Body of pancreas (tissue), 4 donors: Measurements from ENCODE around the gene CLNK. TPM values are rescaled to one million over a fixed set of nuclear protein-coding genes. Genes with fewer than 3 reads are reported as not detected.
A peak's percentile ranks its signal among the peaks of the same experiment; 100 is the strongest.

Source experiments
- ATAC-seq: fragments of 150-250 bp; one replicate; pipeline ENCODE4 v1.9.1; 2016
- DNase-seq, 4 donors: peaks; one replicate each; pipeline ENCODE4 v3.0.0-alpha.2; 2019
- H3K27ac ChIP-seq, 4 donors: fragments of 200-600 bp; sonication (generic); 1 replicate in 3 of 4; 2 replicates in 1 of 4; pipeline versions ENCODE4 v1.5.1 to v1.6.1; 2016 to 2019; ENCODE audit warnings: mild to moderate bottlenecking in 1 of 4, mixed read lengths in 1 of 4, moderate library complexity in 1 of 4
- H3K27me3 ChIP-seq, 2 donors: fragments of 200-600 bp; sonication (generic); one replicate each; pipeline ENCODE4 v1.6.0; 2016; ENCODE audit warnings: mild to moderate bottlenecking in 1 of 2
- H3K36me3 ChIP-seq, 2 donors: fragments of 200-600 bp; sonication (generic); replicated peaks in 1 of 2; 2 replicates each; pipeline ENCODE4 v1.5.1; 2016; ENCODE audit warnings: low read depth in 2 of 2; ENCODE audit not compliant: insufficient read depth in 1 of 2
- H3K4me1 ChIP-seq: fragments of 200-600 bp; sonication (generic); one replicate; pipeline ENCODE4 v1.6.0; 2016
- H3K4me3 ChIP-seq, 2 donors: fragments of 200-600 bp; sonication (generic); 1 replicate in 1 of 2; 2 replicates in 1 of 2; pipeline ENCODE4 v1.5.1; 2016 to 2019
- H3K9me3 ChIP-seq, 3 donors: fragments of 200-600 bp; sonication (generic); 1 replicate in 2 of 3; 2 replicates in 1 of 3; pipeline ENCODE4 v1.5.1; 2016
- POLR2A ChIP-seq, 3 donors: fragments of 450-650 bp; IDR thresholded peaks; one replicate each; pipeline ENCODE4 v1.6.1; 2016; ENCODE audit warnings: antibody characterized with exemption in 3 of 3, mild to moderate bottlenecking in 2 of 3
- WGBS, 2 donors: methylation state at CpG; one replicate each; pipeline ENCODE4 v1.1.5; 2017; 5-methylcytosine and 5-hydroxymethylcytosine counted together
- intact Hi-C: fragments of 100-400 bp; cut with DNase I; formaldehyde crosslinking; loops from one replicate; pipeline ENCODE4 v1.15.1; 2023
- total RNA-seq, 2 donors: library from RNA; depleted of rRNA; stranded (reverse); fragments of >200 nt; gene quantifications; one replicate each; pipeline ENCODE4 v1.1.0, GENCODE V29; 2016
- TF ChIP-seq, protein P1 (sequence below), 7 experiments: fragments of 450-650 bp in 4 of 7; fragments of 200-600 bp in 3 of 7; sonication (generic) in 3 of 7; IDR thresholded peaks; one replicate each; pipeline ENCODE4 v1.5.1; 2016 to 2019; ENCODE audit warnings: antibody characterized with exemption in 7 of 7

Gene CLNK
- total RNA-seq, 2 donors from 2014 or later = 1.0 TPM; not detected in 1

DNA sequence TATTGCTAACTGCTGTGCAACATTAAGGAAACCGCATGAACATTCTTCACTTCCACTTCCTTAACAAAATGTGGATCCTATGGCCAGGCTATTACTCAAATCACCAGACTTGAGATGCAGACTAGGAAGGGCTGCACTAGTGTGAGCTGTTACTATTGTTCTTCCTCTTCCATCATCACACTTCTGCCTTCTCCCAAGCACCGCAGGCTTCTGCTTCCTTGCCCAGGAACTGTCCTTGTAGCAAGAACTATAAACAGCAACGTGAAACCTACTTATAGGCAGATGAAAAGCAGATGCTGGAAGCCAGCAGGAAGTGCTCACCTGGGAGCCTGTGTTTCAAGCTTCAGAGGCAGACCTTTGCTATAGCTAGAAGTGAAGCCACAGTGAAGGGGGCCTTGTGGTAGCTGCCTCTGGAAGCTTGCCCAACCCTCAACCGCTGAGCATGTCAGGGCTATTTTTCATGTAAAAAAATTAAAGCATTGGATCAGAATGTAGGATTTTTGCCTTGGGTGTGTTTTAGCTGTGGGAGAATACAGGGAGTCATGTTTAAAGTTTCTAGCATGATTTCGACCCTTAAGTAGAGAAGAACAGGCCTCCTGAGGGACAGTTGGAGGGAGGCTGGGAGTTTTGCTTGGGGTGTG, 43.9 kb downstream of the CLNK start:
- no peaks in the 10 kb centered on the region for H3K4me1 ChIP-seq
- intact Hi-C loops = no loop called here
- no peak overlapping the region for H3K4me3 ChIP-seq
- H3K9me3 ChIP-seq = no peaks in the 10 kb centered on the region
- WGBS, 2 donors = 37 to 50% methylated on average over 5 of the region's 5 CpGs
- H3K27me3 ChIP-seq = no peaks in the 10 kb centered on the region
- ATAC-seq = no peak
- peak in 1 of 4 donors; percentile 34 for DNase-seq
- TF ChIP-seq POLR2A (IDR thresholded peaks at IDR 0.05) = no peak
- TF ChIP-seq, protein P1, sequence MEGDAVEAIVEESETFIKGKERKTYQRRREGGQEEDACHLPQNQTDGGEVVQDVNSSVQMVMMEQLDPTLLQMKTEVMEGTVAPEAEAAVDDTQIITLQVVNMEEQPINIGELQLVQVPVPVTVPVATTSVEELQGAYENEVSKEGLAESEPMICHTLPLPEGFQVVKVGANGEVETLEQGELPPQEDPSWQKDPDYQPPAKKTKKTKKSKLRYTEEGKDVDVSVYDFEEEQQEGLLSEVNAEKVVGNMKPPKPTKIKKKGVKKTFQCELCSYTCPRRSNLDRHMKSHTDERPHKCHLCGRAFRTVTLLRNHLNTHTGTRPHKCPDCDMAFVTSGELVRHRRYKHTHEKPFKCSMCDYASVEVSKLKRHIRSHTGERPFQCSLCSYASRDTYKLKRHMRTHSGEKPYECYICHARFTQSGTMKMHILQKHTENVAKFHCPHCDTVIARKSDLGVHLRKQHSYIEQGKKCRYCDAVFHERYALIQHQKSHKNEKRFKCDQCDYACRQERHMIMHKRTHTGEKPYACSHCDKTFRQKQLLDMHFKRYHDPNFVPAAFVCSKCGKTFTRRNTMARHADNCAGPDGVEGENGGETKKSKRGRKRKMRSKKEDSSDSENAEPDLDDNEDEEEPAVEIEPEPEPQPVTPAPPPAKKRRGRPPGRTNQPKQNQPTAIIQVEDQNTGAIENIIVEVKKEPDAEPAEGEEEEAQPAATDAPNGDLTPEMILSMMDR (IDR thresholded peaks at IDR 0.05) = no peak
- H3K27ac ChIP-seq = no peak overlapping the region
- no peaks in the 10 kb centered on the region for H3K36me3 ChIP-seq

GRCh38 chr4:10639664-10640063, 44.9 kb downstream of the CLNK start:
- 58 to 63% methylated on average over 2 of the region's 2 CpGs for WGBS, 2 donors
- H3K36me3 ChIP-seq = no peaks in the 10 kb centered on the region
- H3K9me3 ChIP-seq = no peaks in the 10 kb centered on the region
- no peak overlapping the region for H3K27ac ChIP-seq
- H3K4me1 ChIP-seq = no peaks in the 10 kb centered on the region
- no peak overlapping the region for H3K4me3 ChIP-seq
- intact Hi-C loops = no loop called here
- DNase-seq = no peak
- no peaks in the 10 kb centered on the region for H3K27me3 ChIP-seq
- ATAC-seq = no peak
- TF ChIP-seq POLR2A (IDR thresholded peaks at IDR 0.05) = no peak
- TF ChIP-seq, protein P1 (IDR thresholded peaks at IDR 0.05) = no peak

DNA sequence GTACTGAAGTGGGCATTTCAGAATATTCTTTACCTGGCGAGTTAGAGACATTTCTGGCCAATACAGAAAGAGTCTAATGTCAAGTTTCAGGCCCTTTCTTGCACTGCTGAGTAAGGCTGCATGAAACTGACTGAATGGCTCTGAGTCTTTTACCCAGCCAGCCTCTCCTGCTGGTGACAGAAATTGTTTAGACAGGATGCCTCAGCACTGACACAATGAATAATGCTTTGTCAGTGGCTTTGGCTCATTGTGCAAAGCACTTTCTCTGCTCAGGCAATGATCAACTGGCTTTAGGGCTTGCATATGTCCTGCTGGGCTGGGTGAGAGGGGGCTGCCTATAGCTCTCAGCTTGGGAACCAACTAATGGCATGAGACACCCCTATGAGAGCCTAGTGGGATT, 45.5 kb downstream of the CLNK start:
- no peaks in the 10 kb centered on the region for H3K27me3 ChIP-seq

GRCh38 chr4:10635091-10635490, 49.5 kb downstream of the CLNK start:
- H3K4me3 ChIP-seq = no peak overlapping the region
- no peaks in the 10 kb centered on the region for H3K36me3 ChIP-seq
- WGBS, 2 donors = 44 to 52% methylated on average over 6 of the region's 6 CpGs
- no peaks in the 10 kb centered on the region for H3K9me3 ChIP-seq
- H3K4me1 ChIP-seq = no peaks in the 10 kb centered on the region
- intact Hi-C loops = no loop called here
- no peaks in the 10 kb centered on the region for H3K27me3 ChIP-seq
- ATAC-seq = no peak
- DNase-seq = no peak
- no peak overlapping the region for H3K27ac ChIP-seq
- TF ChIP-seq POLR2A (IDR thresholded peaks at IDR 0.05) = no peak
- TF ChIP-seq, protein P1 (IDR thresholded peaks at IDR 0.05) = no peak

More for the DNA sequence above, 45.5 kb downstream of the CLNK start:
- Histone ChIP-seq H3K9me3 (no peaks in the 10 kb centered on the region), H3K4me3 (no peak overlapping the region), H3K27ac (no peak overlapping the region), H3K36me3 (no peaks in the 10 kb centered on the region), H3K4me1 (no peaks in the 10 kb centered on the region)
- no peak for TF ChIP-seq POLR2A (IDR thresholded peaks at IDR 0.05)
- TF ChIP-seq, protein P1 (IDR thresholded peaks at IDR 0.05) = no peak
- 68 to 80% methylated on average over 1 of the region's 1 CpG for WGBS, 2 donors
- ATAC-seq = no peak
- no peak for DNase-seq
- intact Hi-C loops = no loop called here

DNA sequence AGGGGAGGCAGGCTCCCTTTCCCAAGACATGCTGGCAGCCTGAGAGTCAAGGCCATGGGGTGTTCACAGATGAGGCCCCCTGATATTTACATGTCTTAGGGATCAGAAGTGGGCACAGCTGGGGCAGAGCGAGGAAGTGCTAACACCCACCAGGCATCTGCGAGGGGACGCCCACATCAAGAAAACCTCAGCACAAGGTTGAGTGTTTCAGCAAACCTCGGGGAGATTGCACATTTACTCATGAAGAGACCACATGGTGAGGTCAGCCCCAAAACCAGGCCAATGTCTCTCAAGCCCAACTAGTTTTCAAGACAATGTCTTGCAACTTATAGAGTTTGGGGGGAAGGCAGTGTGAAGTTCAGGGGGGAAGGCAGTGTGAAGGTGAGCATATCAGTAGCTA, 55.2 kb downstream of the CLNK start:
- Histone ChIP-seq H3K27ac (no peak overlapping the region), H3K27me3 (no peaks in the 10 kb centered on the region), H3K9me3 (no peaks in the 10 kb centered on the region), H3K4me3 (no peak overlapping the region), H3K36me3 (no peaks in the 10 kb centered on the region), H3K4me1 (no peaks in the 10 kb centered on the region)
- ATAC-seq (no peak), DNase-seq (no peak)
- 69 to 89% methylated on average over 4 of the region's 4 CpGs for WGBS, 2 donors
- TF ChIP-seq, protein P1 (IDR thresholded peaks at IDR 0.05) = no peak
- TF ChIP-seq POLR2A (IDR thresholded peaks at IDR 0.05) = no peak
- intact Hi-C loops = no loop called here
